Loucy (cell line): ENCODE data around the gene HDAC10.

Experiments used
- H2AFZ ChIP-seq: fragments of 200-600 bp; sonication (generic); 2 replicates; pipeline ENCODE4 v1.6.0; 2016; ENCODE audit warnings: antibody characterized with exemption, mild to moderate bottlenecking, low read length, moderate library complexity
- H3F3A ChIP-seq: fragments of 200-600 bp; 2 replicates; pipeline ENCODE4 v1.6.0; 2016; ENCODE audit warnings: antibody characterized with exemption, low read depth, mild to moderate bottlenecking
- H3K27me3 ChIP-seq: fragments of 200-600 bp; sonication (generic); 2 replicates; pipeline ENCODE4 v1.6.1; 2014; ENCODE audit warnings: low read length, mild to moderate bottlenecking; ENCODE audit not compliant: insufficient read depth, poor library complexity, severe bottlenecking
- H3K36me3 ChIP-seq: fragments of 200-600 bp; sonication (generic); 2 replicates; pipeline ENCODE4 v1.6.1; 2016; ENCODE audit warnings: low read length; ENCODE audit not compliant: insufficient read depth
- H3K4me1 ChIP-seq: fragments of 200-600 bp; sonication (generic); 2 replicates; pipeline ENCODE4 v1.5.1; 2014; ENCODE audit warnings: low read length, mild to moderate bottlenecking; ENCODE audit not compliant: insufficient read depth, poor library complexity, severe bottlenecking
- H3K4me2 ChIP-seq: fragments of 200-600 bp; sonication (generic); 2 replicates; pipeline ENCODE4 v1.6.0; 2014; ENCODE audit warnings: antibody characterized with exemption, low read length, low read depth, mild to moderate bottlenecking; ENCODE audit not compliant: poor library complexity, severe bottlenecking
- H3K4me3 ChIP-seq: fragments of 200-600 bp; sonication (generic); 2 replicates; pipeline ENCODE4 v1.5.1; 2014; ENCODE audit warnings: low read length, mild to moderate bottlenecking, mixed read lengths; ENCODE audit not compliant: poor library complexity, severe bottlenecking
- H3K79me2 ChIP-seq: fragments of 200-600 bp; sonication (generic); 2 replicates; pipeline ENCODE4 v1.6.1; 2014; ENCODE audit warnings: low read length; ENCODE audit not compliant: insufficient read depth
- H3K9ac ChIP-seq: fragments of 200-600 bp; sonication (generic); 2 replicates; pipeline ENCODE4 v1.6.0; 2014; ENCODE audit warnings: mild to moderate bottlenecking, low read depth, low read length, moderate library complexity; ENCODE audit not compliant: poor library complexity, severe bottlenecking
- H3K9me2 ChIP-seq: fragments of 200-600 bp; sonication (generic); replicated peaks from 2 replicates; pipeline ENCODE4 v1.6.1; 2016; ENCODE audit warnings: low read depth, low read length, mixed read lengths
- H3K9me3 ChIP-seq: fragments of 200-600 bp; sonication (generic); 2 replicates; pipeline ENCODE4 v1.6.1; 2014; ENCODE audit warnings: mild to moderate bottlenecking, antibody characterized with exemption, low read length, low read depth; ENCODE audit not compliant: insufficient read depth
- H4K20me1 ChIP-seq: fragments of 200-600 bp; sonication (generic); 2 replicates; pipeline ENCODE4 v1.6.0; 2014; ENCODE audit warnings: antibody characterized with exemption, low read length, mild to moderate bottlenecking; ENCODE audit not compliant: insufficient read depth, poor library complexity, severe bottlenecking
- EZH2phosphoT487 ChIP-seq: fragments of 200-600 bp; IDR thresholded peaks from 2 replicates; pipeline ENCODE4 v1.6.1; 2018; ENCODE audit warnings: antibody characterized with exemption, mild to moderate bottlenecking, moderate library complexity, borderline replicate concordance
- TF ChIP-seq, protein P1 (sequence below): fragments of 200-600 bp; sonication (generic); conservative IDR thresholded peaks from 2 replicates; pipeline ENCODE4 v1.5.1; 2014; ENCODE audit warnings: mild to moderate bottlenecking, antibody characterized with exemption, low read length

Gene HDAC10

DNA sequence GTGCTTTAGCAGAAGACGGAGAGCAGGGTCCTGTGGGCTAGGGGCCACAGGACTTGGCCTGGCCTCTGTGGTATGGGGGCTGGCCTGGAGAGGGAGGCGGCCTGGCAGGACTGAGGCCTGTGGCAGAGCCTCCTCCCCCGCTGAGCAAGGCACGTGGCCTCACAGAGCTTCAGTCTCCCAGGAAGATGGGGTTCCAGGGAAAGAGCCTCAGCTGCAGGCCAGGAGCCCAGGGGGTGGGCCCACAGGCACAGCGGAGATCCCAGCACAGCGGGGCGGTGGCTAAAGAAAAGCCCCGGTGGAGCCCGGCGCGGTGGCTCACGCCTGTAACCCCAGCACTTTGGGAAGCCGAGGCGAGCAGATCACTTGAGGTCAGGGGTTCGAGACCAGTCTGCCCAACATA is 8.2 kb upstream of the HDAC10 start:
- no peak for TF ChIP-seq EZH2phosphoT487
- TF ChIP-seq, protein P1, sequence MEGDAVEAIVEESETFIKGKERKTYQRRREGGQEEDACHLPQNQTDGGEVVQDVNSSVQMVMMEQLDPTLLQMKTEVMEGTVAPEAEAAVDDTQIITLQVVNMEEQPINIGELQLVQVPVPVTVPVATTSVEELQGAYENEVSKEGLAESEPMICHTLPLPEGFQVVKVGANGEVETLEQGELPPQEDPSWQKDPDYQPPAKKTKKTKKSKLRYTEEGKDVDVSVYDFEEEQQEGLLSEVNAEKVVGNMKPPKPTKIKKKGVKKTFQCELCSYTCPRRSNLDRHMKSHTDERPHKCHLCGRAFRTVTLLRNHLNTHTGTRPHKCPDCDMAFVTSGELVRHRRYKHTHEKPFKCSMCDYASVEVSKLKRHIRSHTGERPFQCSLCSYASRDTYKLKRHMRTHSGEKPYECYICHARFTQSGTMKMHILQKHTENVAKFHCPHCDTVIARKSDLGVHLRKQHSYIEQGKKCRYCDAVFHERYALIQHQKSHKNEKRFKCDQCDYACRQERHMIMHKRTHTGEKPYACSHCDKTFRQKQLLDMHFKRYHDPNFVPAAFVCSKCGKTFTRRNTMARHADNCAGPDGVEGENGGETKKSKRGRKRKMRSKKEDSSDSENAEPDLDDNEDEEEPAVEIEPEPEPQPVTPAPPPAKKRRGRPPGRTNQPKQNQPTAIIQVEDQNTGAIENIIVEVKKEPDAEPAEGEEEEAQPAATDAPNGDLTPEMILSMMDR, result no peak

DNA sequence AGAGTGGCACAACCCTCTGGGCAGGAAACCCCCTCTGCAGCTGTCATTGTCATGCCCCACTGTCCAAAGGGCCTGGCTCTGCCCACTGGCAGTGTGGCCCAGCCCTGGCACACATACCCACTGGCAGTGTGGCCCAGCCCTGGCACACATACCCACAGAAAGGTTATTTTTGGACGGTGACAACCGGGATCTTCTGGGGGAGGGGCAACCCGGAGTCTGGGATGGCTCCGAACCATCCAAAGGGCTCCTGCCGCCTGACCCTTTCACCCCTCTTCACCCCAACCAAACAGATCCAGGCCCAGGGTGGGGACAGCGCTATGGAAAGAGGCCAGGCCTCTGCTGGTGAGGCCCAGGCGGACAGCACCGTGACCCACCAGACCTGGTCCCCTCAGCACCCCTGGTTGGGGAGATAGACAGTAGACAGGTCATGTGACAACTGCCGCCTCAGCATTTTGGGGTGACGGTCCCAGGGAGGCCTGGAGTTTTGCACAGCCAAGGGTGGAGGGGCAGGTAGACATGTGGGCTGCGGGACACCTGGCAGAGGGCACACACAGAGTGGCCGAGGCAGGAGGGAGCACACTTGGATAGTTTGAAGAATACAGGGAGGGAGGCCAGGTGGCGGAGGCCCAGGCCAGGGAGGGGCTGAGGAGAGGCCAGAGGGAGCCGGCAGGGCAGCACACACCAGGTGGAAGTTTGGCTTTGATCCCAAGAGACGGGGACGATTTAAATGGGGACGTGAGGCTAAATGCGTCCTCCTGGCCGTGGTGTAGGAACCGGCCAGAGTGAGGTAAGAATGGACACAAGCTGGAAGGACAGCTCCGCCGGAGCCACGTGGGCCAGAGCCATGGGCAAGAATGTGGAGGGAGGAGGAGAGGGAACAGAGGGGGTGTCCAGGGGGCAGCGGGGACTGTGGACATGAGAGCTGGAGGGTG is 7.6 kb upstream of the HDAC10 start:
- Histone ChIP-seq H3K79me2 (no peaks in the 10 kb centered on the region), H4K20me1 (no peaks in the 10 kb centered on the region), H3K4me3 (no peak overlapping the region), H3K4me2 (no peak overlapping the region), H2AFZ (no peak overlapping the region), H3K9ac (no peak overlapping the region), H3K27me3 (no peaks in the 10 kb centered on the region), H3F3A (no peaks in the 10 kb centered on the region), H3K36me3 (no peaks in the 10 kb centered on the region), H3K9me3 (no peaks in the 10 kb centered on the region), H3K4me1 (no peaks in the 10 kb centered on the region), H3K9me2 (no peaks in the 10 kb centered on the region)
- TF ChIP-seq, protein P1, result no peak
- no peak for TF ChIP-seq EZH2phosphoT487

More for the DNA sequence above, 8.2 kb upstream of the HDAC10 start:
- no peak overlapping the region for H2AFZ ChIP-seq
- H3K9ac ChIP-seq, result no peak overlapping the region
- no peak overlapping the region for H3K4me3 ChIP-seq
- H3K27me3 ChIP-seq, result no peaks in the 10 kb centered on the region
- H3K4me1 ChIP-seq, result no peaks in the 10 kb centered on the region
- H3K79me2 ChIP-seq, result no peaks in the 10 kb centered on the region
- H4K20me1 ChIP-seq, result no peaks in the 10 kb centered on the region
- no peaks in the 10 kb centered on the region for H3K36me3 ChIP-seq
- no peaks in the 10 kb centered on the region for H3F3A ChIP-seq
- no peaks in the 10 kb centered on the region for H3K9me3 ChIP-seq
- H3K4me2 ChIP-seq, result no peak overlapping the region
- H3K9me2 ChIP-seq, result no peaks in the 10 kb centered on the region

DNA sequence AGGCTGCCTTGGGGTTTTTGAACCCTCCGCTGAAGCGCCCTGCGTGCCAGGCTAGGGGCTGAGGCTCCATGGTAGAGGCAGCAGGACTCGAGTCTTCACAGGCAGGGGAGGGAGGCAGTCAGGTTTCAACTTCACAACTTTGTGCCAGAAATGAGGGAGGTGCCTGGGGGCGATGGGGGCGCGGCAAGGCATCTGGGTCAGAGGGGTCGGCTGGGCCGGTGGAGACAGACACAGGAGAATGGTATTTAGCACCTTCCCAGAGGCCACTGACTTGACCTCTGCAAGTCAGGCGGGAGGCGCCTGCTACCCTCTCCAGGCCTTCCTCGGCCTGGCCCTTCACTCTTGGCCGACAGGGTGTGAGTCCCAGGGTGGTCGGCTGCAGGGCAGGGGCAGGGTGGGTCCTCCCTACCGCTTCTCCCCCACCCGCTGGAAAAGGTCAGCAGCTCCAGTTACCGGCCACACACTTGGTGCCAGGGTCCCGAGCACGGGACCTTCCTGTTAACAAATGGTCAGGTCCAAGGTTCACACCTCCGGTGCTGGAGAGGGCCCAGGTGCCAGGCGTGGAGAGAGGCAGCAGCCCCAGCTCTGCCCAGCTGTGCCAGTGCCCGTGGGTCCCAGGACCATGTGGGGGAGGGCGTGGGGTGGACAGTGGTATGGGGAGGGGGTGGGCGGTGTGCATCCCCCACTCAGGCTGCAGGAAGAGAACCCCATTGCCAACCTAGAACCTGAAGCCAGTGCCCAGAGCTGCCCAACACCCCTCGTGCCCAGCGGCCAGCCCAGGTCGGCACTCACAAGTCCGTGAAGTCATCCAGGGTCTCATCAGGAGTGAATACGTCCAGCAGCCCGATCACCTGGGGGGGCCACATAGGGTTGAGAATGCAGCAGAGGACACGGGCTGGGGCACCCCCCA is 6.6 kb upstream of the HDAC10 start:
- Histone ChIP-seq H3K36me3 (no peaks in the 10 kb centered on the region), H3K4me3 (no peak overlapping the region), H3K9me2 (no peaks in the 10 kb centered on the region), H3K27me3 (no peaks in the 10 kb centered on the region), H3K4me2 (no peak overlapping the region), H3K9ac (no peak overlapping the region), H3K79me2 (no peaks in the 10 kb centered on the region), H4K20me1 (no peaks in the 10 kb centered on the region), H3K9me3 (no peaks in the 10 kb centered on the region), H3F3A (no peaks in the 10 kb centered on the region), H3K4me1 (no peaks in the 10 kb centered on the region), H2AFZ (no peak overlapping the region)
- no peak for TF ChIP-seq EZH2phosphoT487
- TF ChIP-seq, protein P1, result no peak
